H1 (cell line): ENCODE data around the gene FSCN2. TPM values are rescaled to one million over a fixed set of nuclear protein-coding genes. Genes with fewer than 3 reads are reported as not detected.

Experiments
- ASH2L ChIP-seq: fragments of 200-600, 300-600 bp; sonication (generic); IDR thresholded peaks from one replicate; pipeline ENCODE4 v1.7.1; 2017; ENCODE audit warnings: low read length
- BACH1 ChIP-seq: IDR thresholded peaks from 2 replicates; pipeline ENCODE4 v1.6.1; 2012; ENCODE audit warnings: low read length, improper control_type of control experiment
- CHD7 ChIP-seq: fragments of 300-600 bp; sonication (generic); IDR thresholded peaks from 2 replicates; pipeline ENCODE4 v1.7.1; 2012; ENCODE audit warnings: low read length, moderate library complexity, mild to moderate bottlenecking, inconsistent platforms; ENCODE audit not compliant: insufficient replicate concordance
- EGR1 ChIP-seq: IDR thresholded peaks from 2 replicates; pipeline ENCODE4 v1.6.1; 2011; ENCODE audit warnings: low read depth, low read length, borderline replicate concordance
- NANOG ChIP-seq: IDR thresholded peaks from 2 replicates; pipeline ENCODE4 v1.6.1; 2011; ENCODE audit warnings: low read length, low read depth, mild to moderate bottlenecking, inconsistent platforms; ENCODE audit not compliant: insufficient read depth, poor library complexity, severe bottlenecking
- PHF8 ChIP-seq: fragments of 200-600 bp; sonication (generic); conservative IDR thresholded peaks from 2 replicates; pipeline ENCODE4 v1.7.1; 2012; ENCODE audit warnings: low read depth, mild to moderate bottlenecking, inconsistent platforms, low read length, moderate library complexity
- POLR2A ChIP-seq, 2 experiments: IDR thresholded peaks; 1 replicate in 1 of 2; 2 replicates in 1 of 2; pipeline ENCODE4 v1.6.1; 2011; ENCODE audit warnings: low read depth in 2 of 2, low read length in 2 of 2, mild to moderate bottlenecking in 2 of 2; ENCODE audit errors: control extremely low read depth in 1 of 2
- POLR2AphosphoS5 ChIP-seq: IDR thresholded peaks from 2 replicates; pipeline ENCODE4 v1.6.1; 2011; ENCODE audit warnings: low read depth, low read length
- RAD21 ChIP-seq, 2 experiments: IDR thresholded peaks in 1 of 2; conservative IDR thresholded peaks in 1 of 2; 2 replicates each; pipeline ENCODE4 v1.6.1; 2011; ENCODE audit warnings: low read depth in 2 of 2, low read length in 2 of 2, improper control_type of control experiment in 1 of 2, inconsistent platforms in 1 of 2, mild to moderate bottlenecking in 1 of 2, moderate library complexity in 1 of 2
- SRF ChIP-seq: IDR thresholded peaks from 2 replicates; pipeline ENCODE4 v1.6.1; 2011; ENCODE audit warnings: mild to moderate bottlenecking, low read depth, low read length, moderate library complexity
- TAF1 ChIP-seq: IDR thresholded peaks from 2 replicates; pipeline ENCODE4 v1.6.1; 2011; ENCODE audit warnings: mild to moderate bottlenecking, low read depth, low read length
- polyA plus RNA-seq, 7 experiments: library from polyadenylated mRNA; depleted of rRNA in 3 of 7; stranded (reverse) in 5 of 7; unstranded in 2 of 7; fragments of >200 nt in 5 of 7; fragments of 200-250 nt in 2 of 7; gene quantifications; 1 replicate in 5 of 7; 2 replicates in 1 of 7; 4 replicates in 1 of 7; pipeline versions ENCODE4 v1.2.1 to v1.2.3, GENCODE V29; 2011 to 2013; ENCODE audit warnings: missing spikeins in 2 of 7, mixed read lengths in 2 of 7
- total RNA-seq: library from RNA; stranded (reverse); fragmentation: NEBNext Ultra II Directional; extraction: Animal tissue kit (Norgen Biotek cat#: 25700); gene quantifications from 2 replicates; pipeline ENCODE4 v1.2.1, GENCODE V29; 2021
- TF ChIP-seq, protein P1 (sequence below): IDR thresholded peaks from 2 replicates; pipeline ENCODE4 v1.6.1; 2012; ENCODE audit warnings: inconsistent platforms

The FSCN2 gene
- total and polyA plus RNA-seq, 2 of the 8 experiments (the other 6 are each of a cell fraction or from before 2014, with no cell fraction given): 0.18 to 0.30 TPM

DNA sequence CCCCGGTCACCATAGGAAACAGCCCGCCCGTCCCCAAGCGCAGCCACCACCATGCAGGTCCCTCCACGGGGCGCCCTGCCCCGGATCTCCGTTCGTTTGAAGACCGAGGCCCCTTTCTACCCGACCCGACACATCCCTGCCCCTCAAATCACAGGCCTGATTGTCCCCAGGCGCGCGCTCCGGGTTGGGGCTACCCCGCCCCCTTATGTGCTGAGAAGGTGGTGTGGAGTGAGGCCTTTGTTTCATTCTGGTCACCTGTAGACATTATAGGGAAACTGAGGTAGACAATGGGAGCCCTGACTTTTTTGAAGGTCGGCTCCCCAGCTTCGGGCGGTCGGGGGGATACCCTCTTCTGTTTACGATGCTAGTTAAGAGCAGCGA, 14.8 kb upstream of the FSCN2 start (continued):
- TF ChIP-seq CHD7: no peak
- TF ChIP-seq TAF1: peak; percentile 47
- TF ChIP-seq, protein P1, sequence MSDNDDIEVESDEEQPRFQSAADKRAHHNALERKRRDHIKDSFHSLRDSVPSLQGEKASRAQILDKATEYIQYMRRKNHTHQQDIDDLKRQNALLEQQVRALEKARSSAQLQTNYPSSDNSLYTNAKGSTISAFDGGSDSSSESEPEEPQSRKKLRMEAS: no peak
- TF ChIP-seq BACH1: no peak; the same call in 1 of the 2 replicates
- TF ChIP-seq EGR1: no peak
- TF ChIP-seq PHF8: 0 out of 2 replicates have a peak, but pooled peaks have one; percentile 20
- TF ChIP-seq POLR2AphosphoS5: peak; percentile 11; the same call in 1 of the 2 replicates
- TF ChIP-seq ASH2L: no peak
- TF ChIP-seq SRF: peak; percentile 1; the same call in 1 of the 2 replicates
- no peak for TF ChIP-seq POLR2A (IDR thresholded peaks at IDR 0.05; ENCODE audit: control extremely low read depth in 1 of 2, low read depth in 2 of 2, low read length in 2 of 2)
- no peak for TF ChIP-seq NANOG
- no peak for TF ChIP-seq RAD21 (IDR thresholded peaks at IDR 0.05 in 1 of 2, conservative IDR thresholded peaks at IDR 0.05 in 1 of 2; ENCODE audit: low read depth in 2 of 2, low read length in 2 of 2)
